ENCODE results near the gene UBE2O. TPM values are rescaled to one million over a fixed set of nuclear protein-coding genes. Genes with fewer than 3 reads are reported as not detected.

UBE2O gene
- total RNA-seq, 2 donors from 2014 or later, result 45.4 to 46.5 TPM

DNA sequence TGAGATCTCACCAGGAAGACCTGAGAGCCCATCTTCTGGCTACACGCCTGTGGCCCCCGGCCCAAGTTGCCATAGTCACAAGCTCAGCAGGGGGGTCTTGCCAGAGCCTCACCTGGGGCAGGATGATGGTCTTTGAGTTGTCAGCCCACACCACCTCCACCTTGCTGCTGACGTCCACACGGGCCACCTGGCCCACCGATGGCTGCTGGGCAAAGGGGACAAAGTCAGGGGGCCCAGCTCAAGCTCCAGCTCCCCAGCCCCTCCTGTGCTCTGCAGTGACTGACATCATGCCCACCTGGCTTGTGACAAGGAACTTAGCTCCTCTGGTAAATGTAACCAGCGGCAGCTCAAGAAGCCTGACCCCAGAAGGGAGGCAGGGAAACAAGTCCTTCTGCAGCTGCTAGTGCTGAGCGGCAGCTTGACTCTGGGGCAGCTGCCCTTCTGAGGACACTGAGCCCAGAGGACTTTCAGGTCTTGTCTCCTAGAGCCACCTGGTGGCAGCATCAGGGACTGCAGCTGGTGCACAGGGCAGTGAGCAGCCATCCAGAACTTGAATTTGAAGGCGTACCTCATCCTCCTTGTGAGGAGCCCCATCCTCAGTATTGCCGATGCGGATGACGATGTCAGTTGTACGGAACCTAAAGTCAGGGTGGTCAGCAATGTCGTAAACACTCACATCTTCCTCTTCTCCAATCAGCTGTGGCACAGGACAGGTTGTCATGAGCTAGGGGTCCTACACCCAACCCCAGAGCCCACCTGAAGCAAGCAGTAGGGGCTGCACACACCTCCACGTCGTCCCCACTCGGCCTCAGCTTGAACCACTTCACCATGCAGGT is 55.0 kb downstream of the UBE2O start:
- TF ChIP-seq, protein P1, sequence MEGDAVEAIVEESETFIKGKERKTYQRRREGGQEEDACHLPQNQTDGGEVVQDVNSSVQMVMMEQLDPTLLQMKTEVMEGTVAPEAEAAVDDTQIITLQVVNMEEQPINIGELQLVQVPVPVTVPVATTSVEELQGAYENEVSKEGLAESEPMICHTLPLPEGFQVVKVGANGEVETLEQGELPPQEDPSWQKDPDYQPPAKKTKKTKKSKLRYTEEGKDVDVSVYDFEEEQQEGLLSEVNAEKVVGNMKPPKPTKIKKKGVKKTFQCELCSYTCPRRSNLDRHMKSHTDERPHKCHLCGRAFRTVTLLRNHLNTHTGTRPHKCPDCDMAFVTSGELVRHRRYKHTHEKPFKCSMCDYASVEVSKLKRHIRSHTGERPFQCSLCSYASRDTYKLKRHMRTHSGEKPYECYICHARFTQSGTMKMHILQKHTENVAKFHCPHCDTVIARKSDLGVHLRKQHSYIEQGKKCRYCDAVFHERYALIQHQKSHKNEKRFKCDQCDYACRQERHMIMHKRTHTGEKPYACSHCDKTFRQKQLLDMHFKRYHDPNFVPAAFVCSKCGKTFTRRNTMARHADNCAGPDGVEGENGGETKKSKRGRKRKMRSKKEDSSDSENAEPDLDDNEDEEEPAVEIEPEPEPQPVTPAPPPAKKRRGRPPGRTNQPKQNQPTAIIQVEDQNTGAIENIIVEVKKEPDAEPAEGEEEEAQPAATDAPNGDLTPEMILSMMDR (conservative IDR thresholded peaks at IDR 0.05), result peak; percentile 96
- DNase-seq, result peak; percentile 99
- peaks cover 79% of the 10 kb centered on the region for H3K36me3 ChIP-seq (ENCODE audit: control insufficient read depth, insufficient read depth, low read length)
- Mint-ChIP-seq H3K27ac (no peak overlapping the region), H3K27me3 (ENCODE audit: insufficient read depth) (no peaks in the 10 kb centered on the region), H3K4me3 (no peak overlapping the region), H3K36me3 (ENCODE audit: low read depth) (peaks cover 71% of the 10 kb centered on the region), H3K9me3 (no peaks in the 10 kb centered on the region), H3K4me1 (no peaks in the 10 kb centered on the region)
- no peak overlapping the region for H3K27ac ChIP-seq (ENCODE audit: low read depth, low read length)
- no peak overlapping the region for H3K4me3 ChIP-seq (ENCODE audit: low read length)
- no peak overlapping the region for H3K9ac ChIP-seq (ENCODE audit: extremely low read depth, low read length, poor library complexity, severe bottlenecking)
- no peaks in the 10 kb centered on the region for H3K9me3 ChIP-seq (ENCODE audit: control insufficient read depth, low read length)
- no peaks in the 10 kb centered on the region for H3K27me3 ChIP-seq (ENCODE audit: control insufficient read depth, insufficient read depth, low read length, poor library complexity, severe bottlenecking)
- H3K4me1 ChIP-seq (ENCODE audit: control insufficient read depth, insufficient read depth, low read length), result no peaks in the 10 kb centered on the region
- WGBS, 2 experiments (ENCODE audit: insufficient coverage in 1 of 2, insufficient read length in 1 of 2), result 81 to 82% methylated on average over 14 to 16 of the region's 16 CpGs

DNA sequence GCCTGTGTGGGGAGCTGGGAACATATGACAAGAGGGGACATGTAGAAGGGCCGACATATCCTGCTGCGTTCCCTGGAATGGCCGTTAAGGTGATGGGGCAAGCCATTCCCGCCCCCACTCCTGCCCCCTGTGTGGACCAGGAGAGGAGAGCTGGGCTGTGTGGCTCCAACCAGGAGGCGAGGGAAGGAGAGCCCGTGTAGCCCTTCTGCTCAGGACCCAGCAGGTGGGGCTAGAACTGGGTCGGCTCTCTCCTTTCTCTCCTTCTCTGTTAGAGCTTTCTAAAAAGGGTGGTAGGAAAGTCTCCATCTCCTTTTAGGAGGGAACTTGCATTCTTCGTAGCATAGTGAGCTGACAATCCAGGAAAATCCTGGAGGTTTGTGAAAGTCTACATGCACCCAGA is 55.8 kb downstream of the UBE2O start:
- Histone ChIP-seq H3K27me3 (ENCODE audit: control insufficient read depth, insufficient read depth, low read length, poor library complexity, severe bottlenecking) (no peaks in the 10 kb centered on the region), H3K4me1 (ENCODE audit: control insufficient read depth, insufficient read depth, low read length) (no peaks in the 10 kb centered on the region), H3K36me3 (ENCODE audit: control insufficient read depth, insufficient read depth, low read length) (peaks cover 75% of the 10 kb centered on the region), H3K4me3 (ENCODE audit: low read length) (no peak overlapping the region), H3K9ac (ENCODE audit: extremely low read depth, low read length, poor library complexity, severe bottlenecking) (no peak overlapping the region), H3K9me3 (ENCODE audit: control insufficient read depth, low read length) (no peaks in the 10 kb centered on the region), H3K27ac (ENCODE audit: low read depth, low read length) (no peak overlapping the region)
- Mint-ChIP-seq H3K36me3 (ENCODE audit: low read depth) (peaks cover 66% of the 10 kb centered on the region), H3K9me3 (no peaks in the 10 kb centered on the region), H3K4me1 (no peaks in the 10 kb centered on the region), H3K27ac (no peak overlapping the region), H3K27me3 (ENCODE audit: insufficient read depth) (no peaks in the 10 kb centered on the region), H3K4me3 (no peak overlapping the region)
- TF ChIP-seq, protein P1 (conservative IDR thresholded peaks at IDR 0.05), result no peak
- 86 to 93% methylated on average over 4 to 8 of the region's 8 CpGs for WGBS, 2 experiments (ENCODE audit: insufficient coverage in 1 of 2, insufficient read length in 1 of 2)
- DNase-seq, result no peak

DNA sequence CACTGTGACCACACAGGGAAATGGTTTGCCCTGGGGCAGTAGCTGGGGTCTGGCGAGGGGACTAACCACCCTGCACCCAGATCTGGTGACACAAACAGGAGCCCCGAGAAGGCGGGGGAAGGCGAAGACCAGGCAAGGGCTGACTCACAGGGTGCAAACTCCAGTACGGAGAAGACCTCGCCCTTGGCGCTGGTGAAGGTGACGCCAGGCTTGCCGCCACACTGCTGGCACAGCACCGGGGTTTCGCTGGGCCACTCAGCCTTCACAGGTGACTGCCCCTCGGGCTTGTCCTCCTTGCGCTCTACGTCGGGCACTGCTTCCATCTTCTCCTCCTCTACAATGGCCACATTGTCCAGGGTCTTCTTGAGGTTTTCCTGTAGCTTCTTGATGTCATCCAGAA is 57.0 kb downstream of the UBE2O start:
- Mint-ChIP-seq H3K27ac (no peak overlapping the region), H3K27me3 (ENCODE audit: insufficient read depth) (no peaks in the 10 kb centered on the region), H3K4me1 (no peaks in the 10 kb centered on the region), H3K36me3 (ENCODE audit: low read depth) (peaks cover 63% of the 10 kb centered on the region), H3K4me3 (no peak overlapping the region), H3K9me3 (no peaks in the 10 kb centered on the region)
- H3K9me3 ChIP-seq (ENCODE audit: control insufficient read depth, low read length), result no peaks in the 10 kb centered on the region
- H3K9ac ChIP-seq (ENCODE audit: extremely low read depth, low read length, poor library complexity, severe bottlenecking), result no peak overlapping the region
- H3K27ac ChIP-seq (ENCODE audit: low read depth, low read length), result no peak overlapping the region
- DNase-seq, result no peak
- WGBS, 2 experiments (ENCODE audit: insufficient coverage in 1 of 2, insufficient read length in 1 of 2), result 93 to 96% methylated on average over 12 to 15 of the region's 15 CpGs
- H3K27me3 ChIP-seq (ENCODE audit: control insufficient read depth, insufficient read depth, low read length, poor library complexity, severe bottlenecking), result no peaks in the 10 kb centered on the region
- H3K4me3 ChIP-seq (ENCODE audit: low read length), result no peak overlapping the region
- H3K4me1 ChIP-seq (ENCODE audit: control insufficient read depth, insufficient read depth, low read length), result no peaks in the 10 kb centered on the region
- TF ChIP-seq, protein P1 (conservative IDR thresholded peaks at IDR 0.05), result no peak
- H3K36me3 ChIP-seq (ENCODE audit: control insufficient read depth, insufficient read depth, low read length), result peaks cover 70% of the 10 kb centered on the region

Data from endodermal cell (in vitro differentiated cells).